Endothelial cell of umbilical vein (primary cell): ENCODE measurements around the gene CAPN1. TPM values are rescaled to one million over a fixed set of nuclear protein-coding genes. Genes with fewer than 3 reads are reported as not detected.

Source experiments
- BruUV-seq: library from RNA; stranded (reverse); fragments of 400-500 nt; replicated peaks from 2 replicates; lab custom pipeline; 2021; lab: Mats Ljungman, UMichigan
- CTCF ChIA-PET: fragments of 300-600, 350-600 bp; sonication (Branson Sonifier 250); formaldehyde crosslinking; loops from one replicate; lab custom pipeline; 2021; ENCODE audit warnings: antibody characterized with exemption, inconsistent platforms; lab: Charles Lee
- POLR2A ChIA-PET: fragments of 300-600, 350-600 bp; sonication (Branson Sonifier 250); formaldehyde crosslinking; loops from one replicate; lab custom pipeline; 2021; ENCODE audit warnings: antibody characterized with exemption, inconsistent platforms; lab: Charles Lee
- DNase-seq: peaks from one replicate; pipeline ENCODE4 v3.0.0-alpha.2; 2011; ENCODE audit warnings: low read depth, low spot score
- FAIRE-seq: peaks from 2 replicates; lab custom pipeline; 2011; peaks lifted over from hg19 to GRCh38; lab: Jason Lieb, UNC
- H2AFZ ChIP-seq: 2 replicates; pipeline ENCODE4 v1.6.0; 2012; ENCODE audit warnings: low read depth, low read length, control low read depth, inconsistent platforms
- H3K27ac ChIP-seq: 2 replicates; pipeline ENCODE4 v1.5.1; 2011; ENCODE audit warnings: low read depth, mild to moderate bottlenecking, control low read depth, low read length, moderate library complexity; ENCODE audit not compliant: insufficient read depth
- H3K27me3 ChIP-seq, 2 experiments: 2 replicates each; pipeline versions ENCODE4 v1.6.0 to v1.6.1; 2011; ENCODE audit warnings: low read length in 2 of 2, mixed read lengths in 1 of 2; ENCODE audit not compliant: control insufficient read depth in 2 of 2, insufficient read depth in 2 of 2
- H3K36me3 ChIP-seq, 2 experiments: 2 replicates in 1 of 2; 3 replicates in 1 of 2; pipeline ENCODE4 v1.5.1; 2011; ENCODE audit warnings: low read length in 2 of 2, mild to moderate bottlenecking in 1 of 2, moderate library complexity in 1 of 2; ENCODE audit not compliant: control insufficient read depth in 2 of 2, insufficient read depth in 2 of 2; ENCODE audit errors: extremely low read depth in 1 of 2
- H3K4me1 ChIP-seq: 3 replicates; pipeline ENCODE4 v1.5.1; 2011; ENCODE audit warnings: mild to moderate bottlenecking, low read length; ENCODE audit not compliant: control insufficient read depth, insufficient read depth; ENCODE audit errors: extremely low read depth
- H3K4me2 ChIP-seq: 2 replicates; pipeline ENCODE4 v1.6.1; 2011; ENCODE audit warnings: low read length, control low read depth, mixed read lengths; ENCODE audit not compliant: insufficient read depth
- H3K4me3 ChIP-seq, 3 experiments: fragments of 200-600 bp in 1 of 3; sonication (generic), shearing (Covaris generic) in 1 of 3; replicated peaks in 1 of 3; 2 replicates each; pipeline ENCODE4 v1.5.1; 2011 to 2016; ENCODE audit warnings: control low read depth in 3 of 3, low read length in 3 of 3, mild to moderate bottlenecking in 2 of 3, inconsistent platforms in 1 of 3, low read depth in 1 of 3, moderate library complexity in 1 of 3; ENCODE audit not compliant: insufficient read depth in 1 of 3
- H3K79me2 ChIP-seq: 2 replicates; pipeline ENCODE4 v1.6.0; 2012; ENCODE audit warnings: low read length, inconsistent platforms; ENCODE audit not compliant: control insufficient read depth, insufficient read depth
- H3K9ac ChIP-seq: replicated peaks from 2 replicates; pipeline ENCODE3; 2011; ENCODE audit warnings: low read length, control low read depth; ENCODE audit not compliant: insufficient read depth; ENCODE audit errors: extremely low read depth
- H3K9me1 ChIP-seq: replicated peaks from 3 replicates; pipeline ENCODE4 v1.6.0; 2011; ENCODE audit warnings: mild to moderate bottlenecking, low read length; ENCODE audit not compliant: control insufficient read depth, insufficient read depth; ENCODE audit errors: extremely low read depth
- H3K9me3 ChIP-seq: replicated peaks from 2 replicates; pipeline ENCODE4 v1.5.1; 2012; ENCODE audit warnings: low read length, inconsistent platforms; ENCODE audit not compliant: control insufficient read depth, insufficient read depth
- H4K20me1 ChIP-seq: replicated peaks from 2 replicates; pipeline ENCODE3; 2011; ENCODE audit warnings: mild to moderate bottlenecking, low read length; ENCODE audit not compliant: control insufficient read depth, insufficient read depth; ENCODE audit errors: extremely low read depth
- EZH2 ChIP-seq: IDR thresholded peaks from 2 replicates; pipeline ENCODE4 v1.6.1; 2012; ENCODE audit warnings: borderline replicate concordance, low read depth, mild to moderate bottlenecking, moderate library complexity, low read length, inconsistent platforms; ENCODE audit not compliant: severe bottlenecking
- FOS ChIP-seq: IDR thresholded peaks from 2 replicates; pipeline ENCODE4 v1.6.1; 2011; ENCODE audit warnings: mild to moderate bottlenecking, low read length, moderate library complexity, borderline replicate concordance; ENCODE audit not compliant: insufficient read depth
- GATA2 ChIP-seq: IDR thresholded peaks from 2 replicates; pipeline ENCODE4 v1.7.0; 2011; ENCODE audit warnings: low read depth, mild to moderate bottlenecking, moderate library complexity, mixed read lengths, low read length; ENCODE audit not compliant: insufficient read length, insufficient read depth
- JUN ChIP-seq: IDR thresholded peaks from 2 replicates; pipeline ENCODE4 v1.6.1; 2011; ENCODE audit warnings: borderline replicate concordance, low read depth; ENCODE audit not compliant: insufficient read length, insufficient read depth
- MYC ChIP-seq: IDR thresholded peaks from one replicate; pipeline ENCODE4 v1.6.1; 2011; ENCODE audit warnings: mild to moderate bottlenecking, low read depth, low read length
- POLR2A ChIP-seq: IDR thresholded peaks from 2 replicates; pipeline ENCODE4 v1.6.1; 2012; ENCODE audit warnings: low read depth, mild to moderate bottlenecking, control low read depth, low read length
- POLR2AphosphoS5 ChIP-seq: IDR thresholded peaks from 2 replicates; pipeline ENCODE4 v1.6.1; 2012; ENCODE audit warnings: low read depth, mild to moderate bottlenecking, control low read depth, low read length, moderate library complexity; ENCODE audit not compliant: insufficient read depth
- dilution Hi-C: fragments of 300-500 bp; cut with MboI; formaldehyde crosslinking; loops from one replicate; pipeline ENCODE4 v1.15.0; 2019; ENCODE audit warnings: low sequenced_read_pairs; ENCODE audit not compliant: extremely low pct_ligation_motif_present
- intact Hi-C: fragments of 100-400 bp; cut with micrococcal nuclease; formaldehyde crosslinking; loops from one replicate; pipeline ENCODE4 v1.10.0; 2022
- polyA plus RNA-seq, 4 experiments: library from polyadenylated mRNA; depleted of rRNA in 3 of 4; stranded (reverse) in 3 of 4; unstranded in 1 of 4; fragments of >200 nt; gene quantifications; 2 replicates each; pipeline versions ENCODE4 v1.2.1 to v1.2.3, GENCODE V29; 2011 to 2012; ENCODE audit warnings: missing spikeins in 1 of 4
- total RNA-seq: library from RNA; stranded (reverse); gene quantifications from 2 replicates; pipeline ENCODE4 v1.2.3, GENCODE V29; 2021
- TF ChIP-seq, protein P1 (sequence below): IDR thresholded peaks from 2 replicates; pipeline ENCODE4 v1.6.1; 2011; ENCODE audit not compliant: insufficient read depth, insufficient read length
- TF ChIP-seq, protein P2 (sequence below), 2 donors: IDR thresholded peaks; 1 replicate in 1 of 2; 2 replicates in 1 of 2; pipeline ENCODE4 v1.5.1; 2011; ENCODE audit warnings: low read length in 2 of 2, mild to moderate bottlenecking in 2 of 2, moderate library complexity in 2 of 2, control low read depth in 1 of 2, inconsistent platforms in 1 of 2, low read depth in 1 of 2; ENCODE audit not compliant: insufficient read depth in 1 of 2; ENCODE audit errors: extremely low read depth in 1 of 2

Gene CAPN1
- total and polyA plus RNA-seq, 2 donors (not counting 3 experiments of a cell fraction or from before 2014, with no cell fraction given): 217 to 218 TPM

DNA sequence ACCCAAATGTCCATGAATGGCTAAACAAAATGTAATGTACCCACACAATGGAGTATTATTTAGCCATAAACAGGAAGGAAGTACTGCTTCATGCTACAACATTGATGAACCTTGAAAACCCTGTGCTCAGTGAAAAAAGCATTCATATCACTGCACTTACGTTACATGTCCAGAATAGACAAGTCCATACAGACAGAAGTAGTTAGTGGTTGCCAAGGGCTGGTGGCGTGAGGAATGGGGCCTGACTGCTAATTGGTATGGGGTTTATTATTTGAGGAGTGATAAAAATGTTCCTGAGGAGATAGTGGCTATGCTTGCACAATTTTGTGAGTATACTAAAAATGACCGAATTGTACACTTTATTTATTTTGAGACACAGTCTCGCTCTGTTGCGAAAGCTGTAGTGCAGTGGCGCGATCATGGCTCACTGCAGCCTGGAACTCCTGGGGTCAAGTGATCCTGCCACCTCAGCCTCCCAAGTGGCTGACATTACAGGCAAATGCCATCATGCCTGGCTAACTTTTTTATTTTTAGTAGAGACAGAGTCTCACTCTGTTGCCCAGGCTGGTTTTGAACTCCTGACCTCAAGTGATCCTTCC, 39.7 kb upstream of the CAPN1 start:
- BruUV-seq: no TSS peak
- Histone ChIP-seq H3K4me1 (no peaks in the 10 kb centered on the region), H3K36me3 (no peaks in the 10 kb centered on the region), H3K27me3 (peaks cover 3 to 24% of the 10 kb centered on the region in 2 experiments), H3K9me1 (no peaks in the 10 kb centered on the region), H3K27ac (no peak overlapping the region), H3K4me2 (no peak overlapping the region), H3K79me2 (no peaks in the 10 kb centered on the region), H2AFZ (no peak overlapping the region), H3K4me3 (no peak overlapping the region), H3K9ac (no peak overlapping the region), H3K9me3 (no peaks in the 10 kb centered on the region), H4K20me1 (no peaks in the 10 kb centered on the region)
- dilution Hi-C loops: no loop called here
- no peak for DNase-seq
- CTCF ChIA-PET: no interaction called here
- POLR2A ChIA-PET: no interaction called here
- intact Hi-C loops: no loop called here
- peak; percentile 47 for FAIRE-seq
- TF ChIP-seq MYC (no peak), GATA2 (no peak), FOS (no peak), POLR2AphosphoS5 (no peak), EZH2 (no peak), JUN (no peak), POLR2A (no peak)
- TF ChIP-seq, protein P1, sequence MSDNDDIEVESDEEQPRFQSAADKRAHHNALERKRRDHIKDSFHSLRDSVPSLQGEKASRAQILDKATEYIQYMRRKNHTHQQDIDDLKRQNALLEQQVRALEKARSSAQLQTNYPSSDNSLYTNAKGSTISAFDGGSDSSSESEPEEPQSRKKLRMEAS: no peak
- TF ChIP-seq, protein P2, sequence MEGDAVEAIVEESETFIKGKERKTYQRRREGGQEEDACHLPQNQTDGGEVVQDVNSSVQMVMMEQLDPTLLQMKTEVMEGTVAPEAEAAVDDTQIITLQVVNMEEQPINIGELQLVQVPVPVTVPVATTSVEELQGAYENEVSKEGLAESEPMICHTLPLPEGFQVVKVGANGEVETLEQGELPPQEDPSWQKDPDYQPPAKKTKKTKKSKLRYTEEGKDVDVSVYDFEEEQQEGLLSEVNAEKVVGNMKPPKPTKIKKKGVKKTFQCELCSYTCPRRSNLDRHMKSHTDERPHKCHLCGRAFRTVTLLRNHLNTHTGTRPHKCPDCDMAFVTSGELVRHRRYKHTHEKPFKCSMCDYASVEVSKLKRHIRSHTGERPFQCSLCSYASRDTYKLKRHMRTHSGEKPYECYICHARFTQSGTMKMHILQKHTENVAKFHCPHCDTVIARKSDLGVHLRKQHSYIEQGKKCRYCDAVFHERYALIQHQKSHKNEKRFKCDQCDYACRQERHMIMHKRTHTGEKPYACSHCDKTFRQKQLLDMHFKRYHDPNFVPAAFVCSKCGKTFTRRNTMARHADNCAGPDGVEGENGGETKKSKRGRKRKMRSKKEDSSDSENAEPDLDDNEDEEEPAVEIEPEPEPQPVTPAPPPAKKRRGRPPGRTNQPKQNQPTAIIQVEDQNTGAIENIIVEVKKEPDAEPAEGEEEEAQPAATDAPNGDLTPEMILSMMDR (IDR thresholded peaks at IDR 0.05; ENCODE audit: extremely low read depth in 1 of 2, insufficient read depth in 1 of 2, low read depth in 1 of 2, low read length in 2 of 2): no peak
